ENCODE measurements around the gene KLRD1.

The KLRD1 gene, protein sequence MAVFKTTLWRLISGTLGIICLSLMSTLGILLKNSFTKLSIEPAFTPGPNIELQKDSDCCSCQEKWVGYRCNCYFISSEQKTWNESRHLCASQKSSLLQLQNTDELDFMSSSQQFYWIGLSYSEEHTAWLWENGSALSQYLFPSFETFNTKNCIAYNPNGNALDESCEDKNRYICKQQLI

DNA sequence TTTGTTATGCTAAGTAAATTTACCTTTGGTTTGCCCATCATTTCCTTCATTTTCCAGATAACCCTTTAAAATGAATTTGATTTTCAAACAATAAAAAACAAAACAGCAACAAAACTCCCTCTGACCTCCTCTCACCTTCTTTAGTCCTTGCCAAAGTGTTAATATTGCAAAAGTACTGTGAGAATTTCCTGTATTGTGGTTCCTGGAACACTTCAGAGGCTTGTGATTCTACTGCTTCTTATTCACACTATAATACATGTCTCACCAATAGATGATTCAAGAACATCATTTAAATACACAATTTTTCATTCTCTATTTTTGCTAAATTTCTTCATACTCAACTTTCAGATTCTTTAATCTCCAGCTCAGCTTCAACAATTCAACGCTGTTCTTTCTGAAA is at the start of gene KLRD1:
KLRD1 (plus strand) TSS at position 241 of the 400 bp plus-strand sequence. CDS start 208 bp downstream, outside the sequence.
- Histone ChIP-seq H3K9me3 (no peaks in the 10 kb centered on the region), H3K4me1 (no peaks in the 10 kb centered on the region), H3K27ac (no peak within 1 kb of the TSS), H3K4me3 (no peak within 1 kb of the TSS), H3K36me3 (no peaks in the 10 kb centered on the region), H3K27me3 (no peaks in the 10 kb centered on the region)
- no peak for DNase-seq
- TF ChIP-seq, protein P1, sequence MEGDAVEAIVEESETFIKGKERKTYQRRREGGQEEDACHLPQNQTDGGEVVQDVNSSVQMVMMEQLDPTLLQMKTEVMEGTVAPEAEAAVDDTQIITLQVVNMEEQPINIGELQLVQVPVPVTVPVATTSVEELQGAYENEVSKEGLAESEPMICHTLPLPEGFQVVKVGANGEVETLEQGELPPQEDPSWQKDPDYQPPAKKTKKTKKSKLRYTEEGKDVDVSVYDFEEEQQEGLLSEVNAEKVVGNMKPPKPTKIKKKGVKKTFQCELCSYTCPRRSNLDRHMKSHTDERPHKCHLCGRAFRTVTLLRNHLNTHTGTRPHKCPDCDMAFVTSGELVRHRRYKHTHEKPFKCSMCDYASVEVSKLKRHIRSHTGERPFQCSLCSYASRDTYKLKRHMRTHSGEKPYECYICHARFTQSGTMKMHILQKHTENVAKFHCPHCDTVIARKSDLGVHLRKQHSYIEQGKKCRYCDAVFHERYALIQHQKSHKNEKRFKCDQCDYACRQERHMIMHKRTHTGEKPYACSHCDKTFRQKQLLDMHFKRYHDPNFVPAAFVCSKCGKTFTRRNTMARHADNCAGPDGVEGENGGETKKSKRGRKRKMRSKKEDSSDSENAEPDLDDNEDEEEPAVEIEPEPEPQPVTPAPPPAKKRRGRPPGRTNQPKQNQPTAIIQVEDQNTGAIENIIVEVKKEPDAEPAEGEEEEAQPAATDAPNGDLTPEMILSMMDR (IDR thresholded peaks at IDR 0.05) = no peak
- intact Hi-C loops (cut with DNase I; ENCODE audit: low total_unique reads) = no loop called here

DNA sequence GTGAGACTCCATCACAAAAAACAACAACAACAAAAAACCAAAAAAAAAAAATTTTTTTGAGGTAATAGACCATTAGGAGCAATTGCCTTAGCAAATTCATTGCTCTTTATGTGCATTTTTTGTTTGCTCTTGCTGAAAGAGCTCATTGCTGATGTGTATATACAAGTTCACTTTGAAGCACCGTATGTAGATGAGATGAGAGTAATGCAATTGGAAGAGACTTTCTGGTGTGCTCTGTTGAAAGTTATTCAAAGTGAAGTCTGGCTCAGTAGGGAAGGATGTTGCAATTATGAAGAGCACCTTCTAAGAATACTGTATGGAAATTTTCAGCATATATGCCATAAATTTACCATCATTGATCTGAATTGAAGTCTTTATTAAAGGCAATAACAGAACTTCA is 46.7 kb upstream of the KLRD1 start:
- intact Hi-C loops (cut with DNase I; ENCODE audit: low total_unique reads) = no loop called here
- H3K27me3 ChIP-seq = no peaks in the 10 kb centered on the region
- TF ChIP-seq, protein P1 (IDR thresholded peaks at IDR 0.05) = no peak
- no peaks in the 10 kb centered on the region for H3K36me3 ChIP-seq
- H3K4me3 ChIP-seq = no peak overlapping the region
- H3K9me3 ChIP-seq = peaks cover 0 to 3% (median 0%) of the 10 kb centered on the region in 3 donors
- no peak overlapping the region for H3K27ac ChIP-seq
- no peak for DNase-seq
- H3K4me1 ChIP-seq = no peaks in the 10 kb centered on the region

DNA sequence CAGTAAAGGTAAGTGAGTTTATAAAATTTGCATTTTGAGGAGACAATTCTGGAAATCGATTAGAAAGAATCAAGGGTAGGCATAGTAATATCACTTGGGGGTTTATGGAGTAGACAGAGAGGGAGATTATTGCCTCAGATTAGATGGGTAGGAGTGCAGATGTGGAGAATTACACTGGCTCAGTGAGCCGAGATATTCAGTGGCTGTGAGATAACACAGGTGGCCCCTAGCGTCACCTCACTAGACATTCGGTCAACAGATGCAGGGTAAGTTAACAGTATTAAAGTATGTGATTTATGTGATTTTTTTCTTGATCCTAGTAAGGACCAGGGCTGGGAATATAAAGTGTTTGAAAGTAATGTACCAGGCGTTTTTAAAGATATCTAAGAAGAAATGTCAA is 39.6 kb upstream of the KLRD1 start:
- Histone ChIP-seq H3K9me3 (no peaks in the 10 kb centered on the region), H3K4me3 (no peak overlapping the region), H3K27ac (no peak overlapping the region), H3K36me3 (no peaks in the 10 kb centered on the region), H3K4me1 (no peaks in the 10 kb centered on the region), H3K27me3 (no peaks in the 10 kb centered on the region)
- intact Hi-C loops (cut with DNase I; ENCODE audit: low total_unique reads) = no loop called here
- DNase-seq = no peak
- TF ChIP-seq, protein P1 (IDR thresholded peaks at IDR 0.05) = no peak

DNA sequence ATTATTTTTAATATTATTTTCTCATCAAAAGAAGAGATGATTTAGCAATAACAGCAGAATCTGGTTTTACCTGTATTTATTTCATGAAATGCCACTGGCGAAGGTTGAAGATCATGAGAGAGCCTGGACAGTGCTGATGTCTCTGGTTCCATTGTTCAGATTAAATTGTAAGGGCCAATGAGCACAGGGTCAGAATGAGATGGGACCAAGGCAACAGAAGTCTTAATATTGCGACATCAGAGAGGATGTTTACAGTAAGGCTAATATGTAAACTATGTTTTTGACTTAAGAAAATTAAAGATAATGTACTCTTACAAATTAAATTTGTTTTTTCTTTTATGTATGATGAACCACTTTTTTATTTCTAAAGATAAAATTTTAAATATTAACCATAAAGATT is 35.2 kb upstream of the KLRD1 start:
- no peaks in the 10 kb centered on the region for H3K4me1 ChIP-seq
- no peaks in the 10 kb centered on the region for H3K27me3 ChIP-seq
- no peak overlapping the region for H3K27ac ChIP-seq
- H3K4me3 ChIP-seq = no peak overlapping the region
- no peaks in the 10 kb centered on the region for H3K36me3 ChIP-seq
- DNase-seq = no peak
- intact Hi-C loops (cut with DNase I; ENCODE audit: low total_unique reads) = no loop called here
- TF ChIP-seq, protein P1 (IDR thresholded peaks at IDR 0.05) = no peak
- H3K9me3 ChIP-seq = no peaks in the 10 kb centered on the region

DNA sequence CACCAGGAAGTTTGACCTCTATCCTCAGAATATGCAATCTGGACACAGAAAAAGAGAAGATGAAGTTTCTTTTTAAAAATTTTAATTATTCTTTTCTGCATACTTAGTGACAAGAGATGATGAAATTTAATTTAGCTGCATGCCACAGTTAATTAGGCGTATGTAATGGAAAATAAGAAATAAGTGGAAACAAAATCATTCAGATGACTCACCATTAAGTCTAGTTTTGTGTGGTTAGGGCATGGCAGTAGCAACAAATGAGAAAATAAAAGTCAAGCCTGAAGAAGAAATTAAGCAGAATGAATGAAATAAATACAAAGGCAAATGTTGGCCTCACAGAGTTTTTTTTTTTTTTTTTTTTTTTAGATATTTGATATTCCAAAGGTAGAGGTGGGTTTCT is 30.9 kb upstream of the KLRD1 start:
- Histone ChIP-seq H3K4me3 (no peak overlapping the region), H3K4me1 (no peaks in the 10 kb centered on the region), H3K27me3 (no peaks in the 10 kb centered on the region), H3K27ac (no peak overlapping the region), H3K36me3 (no peaks in the 10 kb centered on the region), H3K9me3 (no peaks in the 10 kb centered on the region)
- DNase-seq = no peak
- intact Hi-C loops (cut with DNase I; ENCODE audit: low total_unique reads) = no loop called here
- TF ChIP-seq, protein P1 (IDR thresholded peaks at IDR 0.05) = no peak

DNA sequence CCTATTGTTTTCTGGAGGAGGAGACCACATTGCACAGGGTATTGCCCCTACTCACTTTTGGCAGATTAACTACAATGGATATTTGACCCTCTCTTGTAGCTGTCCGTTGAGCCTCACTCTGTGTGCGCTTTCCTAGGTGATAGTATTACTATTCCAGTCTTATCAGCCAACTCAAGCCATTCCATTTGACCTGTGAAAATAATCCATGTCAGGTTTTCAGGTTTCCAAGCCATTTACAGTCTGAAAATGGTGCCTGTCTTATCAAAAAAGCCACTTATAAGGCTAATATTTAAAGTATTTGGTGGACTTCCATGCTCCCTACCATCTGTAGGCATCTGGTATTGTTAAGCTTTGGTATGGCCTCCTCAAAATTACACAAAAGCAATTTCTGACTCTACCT is 29.6 kb upstream of the KLRD1 start:
- Histone ChIP-seq H3K4me3 (no peak overlapping the region), H3K27ac (no peak overlapping the region), H3K4me1 (no peaks in the 10 kb centered on the region), H3K27me3 (no peaks in the 10 kb centered on the region), H3K36me3 (no peaks in the 10 kb centered on the region), H3K9me3 (no peaks in the 10 kb centered on the region)
- no peak for DNase-seq
- intact Hi-C loops (cut with DNase I; ENCODE audit: low total_unique reads) = no loop called here
- TF ChIP-seq, protein P1 (IDR thresholded peaks at IDR 0.05) = no peak
